Activated CD4-positive, alpha-beta T cell treated with anti-CD3 and anti-CD28 coated beads, Interleukin-2, amount 50 U/mL, for 24 hours (primary cell): ENCODE results near the gene BRI3.

Experiments used
- DNase-seq, 2 donors: peaks; one replicate each; pipeline ENCODE4 v3.0.0-alpha.2; 2020; ENCODE audit warnings: low read depth in 1 of 2, low spot score in 1 of 2

Gene BRI3

GRCh38 chr7:98251601-98252424 lies 29.7 kb upstream of the BRI3 start, which contains the start of gene TECPR1:
TSS of gene TECPR1 (minus strand) at chr7:98252232. CDS start at chr7:98246146, 6,086 bp downstream.
- peak; percentile 73 to 82 for DNase-seq

GRCh38 chr7:98252425-98253054 lies 28.9 kb upstream of the BRI3 start:
- no peak for DNase-seq

GRCh38 chr7:98254516-98254915 lies 27.0 kb upstream of the BRI3 start:
- no peak for DNase-seq

GRCh38 chr7:98254951-98255610 lies 26.4 kb upstream of the BRI3 start:
- no peak for DNase-seq

- no peak for DNase-seq
These were observed 25.1 kb upstream of the BRI3 start for GRCh38 chr7:98256431-98256830.

- no peak for DNase-seq
These were observed 23.8 kb upstream of the BRI3 start for GRCh38 chr7:98257701-98258100.

- DNase-seq: no peak
These were observed 15.6 kb upstream of the BRI3 start for GRCh38 chr7:98265841-98266271.

GRCh38 chr7:98266840-98267239 lies 14.6 kb upstream of the BRI3 start:
- DNase-seq: no peak

GRCh38 chr7:98267303-98267702 lies 14.2 kb upstream of the BRI3 start:
- DNase-seq: no peak

GRCh38 chr7:98276241-98276761 lies 5.2 kb upstream of the BRI3 start:
- DNase-seq: no peak

- no peak for DNase-seq
These were observed 3.1 kb upstream of the BRI3 start for GRCh38 chr7:98278408-98278807.

GRCh38 chr7:98278936-98279335 lies 2.5 kb upstream of the BRI3 start:
- no peak for DNase-seq

- no peak for DNase-seq
These were observed 1.2 kb upstream of the BRI3 start for GRCh38 chr7:98280296-98280695.

- peak; percentile 11 to 17 for DNase-seq
These were observed 496 bp downstream of the BRI3 start for GRCh38 chr7:98281757-98282606.

- DNase-seq: no peak
These were observed 1.2 kb downstream of the BRI3 start for GRCh38 chr7:98282703-98283102.

GRCh38 chr7:98283127-98283886 lies 1.8 kb downstream of the BRI3 start:
- DNase-seq: no peak

- DNase-seq: no peak
These were observed 2.4 kb downstream of the BRI3 start for GRCh38 chr7:98283887-98284222.

- no peak for DNase-seq
These were observed 3.0 kb downstream of the BRI3 start for GRCh38 chr7:98284335-98285036.
